GM19099 (cell line): ENCODE data around the gene NEB.

Experiments used
- POLR2A ChIP-seq: IDR thresholded peaks from 3 replicates; pipeline ENCODE4 v1.6.1; 2011; ENCODE audit warnings: low read depth; ENCODE audit not compliant: insufficient read length; ENCODE audit errors: extremely low read depth

The NEB gene

DNA sequence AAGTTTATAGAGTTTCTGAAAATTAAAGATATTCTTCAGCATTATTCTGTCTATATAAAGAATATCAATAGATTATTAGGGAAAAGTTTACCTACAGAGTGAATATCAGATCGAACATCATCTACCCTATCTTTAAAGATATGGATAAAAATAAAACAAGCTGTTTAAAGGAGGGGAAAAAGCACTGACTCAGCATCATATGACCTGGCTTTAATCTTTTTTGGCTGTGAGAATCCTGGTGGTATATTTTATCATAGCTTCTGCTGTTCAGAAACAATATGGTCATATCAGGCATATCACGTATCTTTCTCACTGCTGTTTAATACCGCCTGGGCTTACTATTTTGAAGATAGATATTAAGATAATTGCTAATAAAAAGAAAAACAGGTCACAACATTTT is 80.2 kb downstream of the NEB start:
- TF ChIP-seq POLR2A, result no peak

DNA sequence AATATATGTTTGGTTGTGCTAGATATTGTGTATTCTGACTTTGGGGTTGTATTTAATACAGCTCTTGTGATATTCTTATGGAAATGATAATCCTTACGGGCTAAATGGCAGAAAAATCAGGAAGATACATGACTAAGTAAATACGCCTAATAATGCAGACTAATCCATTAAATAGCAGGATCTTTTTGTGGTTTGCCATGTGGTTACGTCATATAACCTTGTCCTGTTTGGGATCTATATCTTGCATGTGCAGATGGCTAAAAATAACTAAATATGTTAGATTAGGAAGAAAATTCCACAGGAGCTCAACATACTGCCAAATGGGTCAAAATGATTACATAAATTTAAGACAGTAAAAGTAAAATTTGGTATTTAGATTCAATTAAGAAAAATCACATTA is 83.0 kb downstream of the NEB start:
- TF ChIP-seq POLR2A, result no peak

DNA sequence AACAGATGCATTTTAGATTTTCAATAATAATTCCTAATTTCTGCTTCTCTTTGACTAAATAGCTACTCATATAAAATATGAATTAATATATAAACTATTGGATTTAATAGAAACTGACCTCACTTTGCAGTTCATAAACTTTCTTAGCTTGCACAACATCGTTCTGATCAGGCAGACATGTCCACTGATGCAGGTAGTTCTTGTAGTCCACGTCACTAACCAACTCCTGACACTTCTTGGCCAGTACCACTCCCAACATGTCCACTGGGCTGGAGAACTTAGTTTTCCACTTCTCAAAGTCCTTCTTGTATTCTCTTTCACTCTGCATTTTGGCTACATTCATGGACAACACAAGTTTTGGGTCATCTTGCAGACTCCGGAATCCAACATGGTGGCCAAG is 83.8 kb downstream of the NEB start:
- TF ChIP-seq POLR2A, result no peak

DNA sequence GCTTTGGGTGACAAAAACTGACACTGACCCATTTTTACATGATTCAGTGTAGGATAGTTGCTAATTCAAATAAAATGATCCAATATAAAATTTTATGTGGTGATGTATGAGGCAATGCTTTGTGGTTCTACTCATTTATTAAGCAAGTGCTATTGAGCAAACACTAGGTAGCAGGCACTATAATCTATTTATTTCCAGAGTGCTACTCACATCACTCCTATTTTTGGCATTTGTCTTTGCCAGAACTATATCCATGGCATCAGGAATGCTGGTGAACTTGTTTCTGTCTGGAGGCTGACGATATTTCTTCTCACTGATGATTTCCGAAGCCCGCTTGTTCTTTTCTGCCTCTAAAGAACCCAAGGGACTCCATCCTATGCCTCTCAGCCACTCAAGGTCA is 84.3 kb downstream of the NEB start:
- TF ChIP-seq POLR2A, result no peak

DNA sequence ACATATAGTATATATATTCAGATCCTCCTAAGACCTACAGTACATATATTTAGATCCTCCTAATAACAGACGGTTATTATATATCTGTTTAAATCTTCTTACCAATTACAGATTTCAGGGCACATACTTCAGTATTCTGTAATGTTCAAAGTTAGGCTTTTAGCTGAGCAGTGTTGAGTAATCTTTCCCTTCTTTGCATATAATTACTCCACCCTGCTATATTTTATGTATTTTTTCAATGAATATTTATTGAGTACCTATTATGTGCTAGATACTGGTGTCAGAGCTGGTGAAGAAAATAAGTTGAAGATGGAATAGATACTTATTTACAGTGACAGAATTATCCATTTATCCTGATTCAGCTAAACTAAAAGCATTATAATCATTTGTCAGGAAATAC is 84.9 kb downstream of the NEB start:
- TF ChIP-seq POLR2A, result no peak

DNA sequence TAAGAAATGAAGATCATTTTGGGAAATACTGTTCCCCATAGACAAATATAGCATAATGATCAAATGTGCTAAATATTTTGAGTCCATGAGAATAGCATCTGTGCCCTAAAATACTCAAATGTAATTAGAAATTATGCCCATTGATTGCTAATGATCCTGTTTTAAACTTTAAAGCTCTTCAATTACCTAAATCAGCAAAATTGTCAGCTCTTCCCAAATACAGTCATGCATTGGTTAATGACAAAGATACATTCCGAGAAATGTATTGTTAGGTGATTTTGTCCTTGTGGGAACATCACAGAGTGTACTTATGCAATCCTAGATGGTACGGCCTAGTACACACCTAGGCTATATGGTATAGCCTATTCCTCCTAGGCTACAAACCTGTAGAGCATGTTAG is 89.7 kb downstream of the NEB start:
- no peak for TF ChIP-seq POLR2A

DNA sequence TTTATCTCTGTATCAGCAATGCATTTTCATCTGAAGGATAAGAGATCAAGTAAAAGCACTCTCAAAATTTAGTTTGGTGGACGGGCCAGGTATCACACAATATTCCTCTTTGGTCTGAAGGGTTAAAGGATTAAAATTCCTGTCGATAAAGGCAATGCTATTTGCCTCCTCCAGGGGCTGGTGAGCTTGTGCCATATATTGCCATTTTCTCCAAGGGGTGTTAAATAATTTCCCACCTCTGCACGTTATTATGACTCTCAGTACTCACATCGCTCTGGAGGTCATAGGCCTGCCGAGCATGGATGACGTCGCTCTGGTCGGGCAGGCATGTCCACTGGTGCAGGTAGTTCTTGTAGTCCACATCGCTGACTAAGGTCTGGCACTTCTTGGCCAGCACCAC is 94.2 kb downstream of the NEB start:
- TF ChIP-seq POLR2A, result no peak

DNA sequence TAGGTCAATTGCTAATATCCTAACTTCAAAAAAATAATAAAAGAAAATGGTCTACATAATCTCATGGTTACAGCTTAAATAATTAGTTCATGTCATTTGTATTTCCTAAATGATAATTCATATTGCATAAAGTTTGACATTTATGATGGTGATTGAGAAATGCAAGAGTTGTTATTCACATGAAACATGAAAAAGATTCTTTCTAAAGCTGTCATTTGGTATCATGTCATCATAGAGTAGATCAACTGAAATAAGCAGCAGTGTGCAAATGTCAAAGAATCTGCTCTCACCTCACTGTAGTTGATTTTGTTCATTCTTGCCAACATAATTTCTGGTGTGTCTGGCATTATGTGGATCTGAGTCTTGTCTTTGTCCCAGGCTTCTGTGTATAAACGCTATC is 95.3 kb downstream of the NEB start:
- no peak for TF ChIP-seq POLR2A

DNA sequence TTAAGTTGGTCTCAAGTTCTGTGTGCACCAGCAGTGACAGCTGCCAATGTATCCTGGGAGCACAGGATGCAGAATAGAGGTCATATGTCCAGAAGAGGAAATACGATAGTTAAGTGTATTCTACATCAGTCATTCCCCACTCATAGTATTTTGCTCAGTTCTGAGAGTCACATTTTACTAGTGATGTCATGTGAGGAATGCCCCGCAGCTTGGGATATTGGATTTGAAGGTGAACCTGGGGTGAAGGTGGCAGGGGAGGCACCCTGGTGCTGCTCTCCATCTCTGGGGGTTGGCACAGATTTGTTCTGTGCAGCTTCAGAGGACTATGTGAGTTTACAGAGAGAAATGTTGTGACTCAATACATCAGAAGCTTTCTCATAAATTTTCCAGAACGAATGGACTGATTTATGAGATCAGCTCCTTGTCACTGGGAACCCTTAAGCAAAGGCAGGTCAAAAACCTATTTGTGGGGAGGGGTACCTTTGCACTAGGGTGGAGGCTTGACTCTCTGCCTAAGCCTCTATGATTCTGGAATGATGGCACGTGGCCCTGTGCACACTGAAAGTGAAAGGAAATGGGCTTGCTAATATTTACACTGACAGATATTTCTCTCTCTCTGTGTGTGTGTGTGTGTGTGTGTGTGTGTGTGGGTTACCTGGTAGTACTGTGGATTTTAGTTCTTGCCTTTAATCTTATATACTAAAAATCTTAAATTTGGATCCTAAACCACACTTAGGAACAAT is 95.9 kb downstream of the NEB start:
- no peak for TF ChIP-seq POLR2A

DNA sequence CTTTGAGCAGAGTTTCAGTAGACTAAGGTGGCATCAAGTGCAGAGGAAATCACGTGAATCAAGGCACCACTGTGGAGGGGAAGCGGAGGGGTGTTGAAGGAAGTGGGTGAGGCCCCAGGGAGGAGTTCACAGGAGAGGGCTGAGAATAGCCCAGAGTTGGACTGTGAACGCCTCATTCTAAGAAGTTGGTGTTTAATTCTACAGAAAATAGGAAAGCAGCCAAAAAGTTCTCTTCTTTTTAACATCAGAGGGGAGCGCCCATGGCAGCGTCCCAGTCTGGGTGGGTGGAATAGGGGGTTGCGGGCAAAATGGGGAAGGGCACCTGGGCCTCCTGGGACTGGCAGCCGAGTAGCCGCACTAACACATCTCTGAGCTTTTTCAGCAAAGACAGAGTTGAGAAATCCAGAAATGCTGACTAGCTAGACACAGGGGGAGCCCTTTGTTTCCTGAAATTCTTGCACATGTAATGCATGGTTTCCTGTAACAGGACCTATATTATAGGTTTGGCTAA is 97.0 kb downstream of the NEB start:
- no peak for TF ChIP-seq POLR2A

DNA sequence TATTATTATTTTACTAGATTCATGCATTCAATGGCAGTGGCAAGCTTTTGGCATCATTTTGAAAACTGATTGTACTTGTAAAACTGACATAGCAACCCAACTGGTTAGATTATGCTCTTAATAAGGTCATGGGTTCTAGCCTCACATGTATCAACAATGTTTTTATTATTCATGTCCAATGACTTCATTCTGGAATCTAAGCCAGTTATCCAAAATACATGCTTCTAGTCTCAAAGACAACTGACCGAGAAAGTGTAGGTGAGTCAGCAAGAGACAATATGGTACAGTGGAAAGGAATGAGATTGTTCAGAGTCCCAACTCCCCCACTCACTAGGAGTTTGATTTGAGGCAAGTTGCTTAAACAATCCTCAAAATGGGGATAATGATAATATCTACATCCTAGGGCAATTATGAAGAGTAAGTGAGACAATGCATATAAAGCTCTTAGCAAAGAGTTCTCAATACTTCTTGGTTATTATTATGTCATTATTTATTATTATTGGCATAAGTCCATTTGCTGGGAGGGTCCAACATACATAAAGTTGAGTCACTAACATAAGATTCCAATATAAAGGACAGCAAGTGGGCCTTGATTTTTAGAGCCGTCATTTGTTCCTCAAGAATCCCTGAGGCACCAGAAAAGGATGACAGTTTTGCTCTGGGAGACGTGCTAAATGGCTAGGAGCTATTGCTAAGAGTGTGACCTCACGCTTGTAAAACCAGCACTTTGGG is 99.4 kb downstream of the NEB start:
- no peak for TF ChIP-seq POLR2A

DNA sequence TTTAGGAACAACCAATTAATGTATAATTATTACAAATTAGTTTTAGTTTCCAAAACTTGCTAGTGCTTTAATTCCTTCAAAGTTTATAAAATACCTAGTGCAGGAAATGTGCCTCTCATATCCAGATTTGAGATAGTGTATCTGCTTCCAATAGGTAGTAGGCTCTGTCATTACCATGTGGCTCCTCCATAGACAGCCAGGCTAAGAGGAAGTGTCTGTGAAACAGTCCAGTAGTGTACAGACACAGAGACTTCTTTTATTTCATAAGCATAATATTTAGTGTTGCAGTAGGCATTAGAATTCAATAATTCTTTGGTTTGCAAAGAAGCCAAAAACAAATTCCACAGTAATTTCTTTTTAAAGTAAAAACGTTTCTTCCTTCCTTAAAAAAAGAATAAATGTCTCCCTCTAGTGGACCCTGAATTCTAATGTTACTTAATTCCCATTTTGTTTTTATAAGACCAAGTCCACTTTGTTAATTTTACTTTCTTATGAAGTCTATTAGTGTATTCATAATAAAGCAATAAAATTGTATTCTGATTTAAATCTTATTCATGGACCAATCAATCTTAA is 101.2 kb downstream of the NEB start:
- no peak for TF ChIP-seq POLR2A

DNA sequence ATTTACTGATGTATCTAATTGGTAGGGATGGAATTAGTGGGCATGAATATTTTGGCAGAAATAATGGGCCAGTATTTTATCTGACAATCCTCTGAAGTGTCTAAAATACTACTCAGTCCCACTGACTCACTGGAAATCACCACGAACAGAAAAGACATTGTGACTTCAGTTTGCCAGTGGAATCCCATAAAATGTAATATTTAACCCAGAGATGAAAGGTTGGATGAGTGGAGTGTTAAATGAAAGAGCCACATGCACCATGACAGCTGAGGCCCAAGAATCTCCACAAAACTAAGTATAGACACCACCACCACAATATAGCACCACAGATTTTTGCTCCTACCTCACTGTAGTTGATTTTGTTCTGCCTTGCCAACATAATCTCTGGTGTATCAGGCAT is 103.9 kb downstream of the NEB start:
- no peak for TF ChIP-seq POLR2A

DNA sequence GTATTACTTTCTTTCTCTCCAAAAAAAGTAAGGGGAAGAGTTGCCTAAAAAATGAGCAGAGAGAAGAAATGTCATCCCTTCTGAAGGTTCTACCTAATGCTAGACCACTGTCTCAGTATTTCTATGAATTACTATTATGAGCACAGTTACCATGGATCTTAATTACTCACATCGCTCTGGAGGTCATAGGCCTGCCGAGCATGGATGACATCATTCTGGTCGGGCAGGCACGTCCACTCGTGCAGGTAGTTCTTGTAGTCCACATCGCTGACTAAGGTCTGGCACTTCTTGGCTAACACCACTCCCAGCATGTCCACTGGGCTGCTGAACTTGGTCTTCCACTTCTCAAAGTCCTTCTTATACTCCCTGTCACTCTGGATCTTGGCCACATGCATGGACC is 106.9 kb downstream of the NEB start:
- no peak for TF ChIP-seq POLR2A

DNA sequence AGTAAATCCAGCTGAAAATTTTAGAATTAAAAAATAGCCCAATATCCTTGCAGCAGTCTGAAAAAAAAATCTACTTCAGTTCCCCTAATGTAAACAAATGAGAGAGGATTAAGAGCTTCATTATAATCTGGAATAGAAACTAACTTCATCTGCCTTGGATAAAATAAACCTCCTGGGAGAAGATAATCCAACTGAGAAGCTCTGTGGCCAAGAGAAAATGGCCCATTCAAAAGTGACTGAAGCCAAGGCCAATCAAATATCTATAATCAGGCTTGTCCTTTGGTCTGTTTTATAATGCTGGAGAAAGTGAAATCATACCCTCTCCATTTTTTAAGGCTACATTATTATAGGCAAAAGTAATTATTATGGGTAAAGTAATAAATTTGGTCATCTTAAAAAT is 110.0 kb downstream of the NEB start:
- TF ChIP-seq POLR2A, result no peak

DNA sequence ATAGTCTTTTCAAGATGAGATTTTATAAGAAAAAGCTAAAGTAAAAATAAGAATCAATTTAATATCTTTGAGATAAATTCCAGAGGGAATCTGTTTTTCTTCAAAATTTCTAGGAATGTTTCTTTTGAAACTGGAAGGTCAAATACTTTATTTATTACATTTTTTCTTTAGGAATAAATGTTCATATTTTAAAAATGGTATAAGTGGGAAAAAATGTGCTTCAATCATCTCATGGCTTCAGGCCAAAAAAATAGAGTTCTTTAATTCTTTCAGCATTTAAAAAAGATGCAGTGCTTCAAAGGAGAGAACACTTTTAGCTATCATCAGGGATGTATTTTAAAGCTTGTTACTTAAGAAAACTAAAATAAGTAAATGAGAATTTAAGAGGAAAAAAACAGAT is 110.6 kb downstream of the NEB start:
- TF ChIP-seq POLR2A, result no peak

DNA sequence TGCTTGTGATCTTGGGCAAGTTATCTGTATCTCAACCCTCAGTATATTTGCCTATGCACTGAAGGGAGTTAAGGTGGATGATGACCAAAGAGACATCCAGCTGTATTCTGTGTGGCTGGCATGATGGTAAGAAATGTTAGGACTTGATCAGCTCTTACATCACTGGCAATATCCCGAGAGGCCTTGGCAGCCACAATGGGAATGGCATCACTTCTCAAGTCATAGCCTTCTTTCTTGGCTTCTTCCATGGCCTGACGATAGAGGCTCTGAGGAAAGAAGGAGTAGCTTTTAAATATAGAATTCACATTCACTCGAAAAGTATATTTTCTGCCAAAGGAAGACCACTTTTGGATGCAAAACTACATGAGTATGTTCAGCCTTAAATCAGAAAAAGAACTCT is 113.5 kb downstream of the NEB start:
- TF ChIP-seq POLR2A, result no peak
